AG08395 (cell line): Measurements from ENCODE around the gene ABCA13.

Experiments
- DNase-seq: peaks from one replicate; pipeline ENCODE4 v3.0.0; 2012; ENCODE audit warnings: mixed read lengths, low spot score

ABCA13 gene

DNA sequence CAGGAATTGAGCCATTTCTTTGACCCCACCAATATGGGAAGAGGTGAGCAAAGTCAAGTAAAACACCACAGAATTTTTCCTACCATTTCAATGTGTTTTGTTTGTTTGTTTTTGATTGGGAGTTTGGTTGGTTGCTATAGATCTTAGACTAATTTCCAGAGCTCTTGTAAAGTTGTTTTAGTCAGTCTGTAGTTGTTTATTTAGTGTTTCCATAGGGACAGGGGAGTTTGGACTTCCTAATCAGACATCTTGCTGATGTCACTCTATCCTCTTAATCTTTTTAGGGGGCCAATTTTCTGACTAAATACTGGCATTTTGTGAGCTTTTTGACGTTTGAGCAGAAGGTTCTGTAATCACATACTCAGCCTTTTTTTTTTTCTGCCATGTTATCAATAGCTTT lies 266.9 kb downstream of the ABCA13 start:
- no peak for DNase-seq

DNA sequence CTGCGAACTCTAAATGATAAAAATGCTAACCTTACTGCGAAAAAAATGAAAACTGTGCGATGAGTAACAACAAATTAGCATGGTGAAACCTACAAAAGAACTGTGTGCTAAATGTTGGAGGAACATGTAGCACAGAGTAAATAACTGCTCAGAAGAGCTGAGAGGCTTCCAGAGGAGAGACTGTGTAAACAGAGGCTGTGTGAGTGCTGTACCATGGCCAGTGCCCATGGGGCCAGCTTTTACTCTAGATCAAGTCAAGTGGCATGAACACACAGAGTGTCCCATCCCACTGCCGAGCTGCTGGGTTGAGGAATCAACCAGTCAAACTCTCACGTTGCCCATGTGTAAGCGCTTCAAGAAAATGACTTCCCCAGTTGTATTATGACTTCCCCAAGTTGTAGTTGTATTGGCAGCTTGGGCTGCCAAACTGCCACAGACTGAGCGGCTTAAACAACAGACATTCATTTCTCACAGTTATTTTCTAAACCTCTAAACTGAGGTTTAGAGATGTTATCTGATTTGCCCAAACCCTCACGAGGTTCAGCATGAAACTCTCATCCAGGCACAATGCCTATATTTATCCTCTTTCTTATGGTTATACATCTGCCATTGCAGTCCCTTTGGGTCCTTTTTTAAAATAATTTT lies 270.7 kb downstream of the ABCA13 start:
- no peak for DNase-seq

DNA sequence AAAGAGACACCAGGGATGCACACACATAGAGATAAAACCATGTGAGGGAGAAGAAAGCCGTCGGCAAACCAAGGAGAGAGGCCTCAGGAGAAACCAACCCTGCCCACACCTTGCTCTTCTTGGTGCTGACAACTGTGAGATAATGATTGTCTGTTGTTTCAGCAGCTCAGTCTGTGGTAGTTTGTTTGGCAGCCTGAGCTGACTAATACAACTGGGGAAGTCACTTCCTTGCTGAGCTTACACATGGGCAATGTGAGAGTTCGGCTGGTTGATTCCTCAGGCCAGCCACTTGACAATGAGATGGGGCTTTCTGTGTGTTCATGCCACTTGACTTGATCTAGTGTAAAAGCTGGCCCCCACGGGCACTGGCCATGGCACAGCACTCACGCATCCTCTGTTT lies 271.8 kb downstream of the ABCA13 start:
- DNase-seq = no peak

DNA sequence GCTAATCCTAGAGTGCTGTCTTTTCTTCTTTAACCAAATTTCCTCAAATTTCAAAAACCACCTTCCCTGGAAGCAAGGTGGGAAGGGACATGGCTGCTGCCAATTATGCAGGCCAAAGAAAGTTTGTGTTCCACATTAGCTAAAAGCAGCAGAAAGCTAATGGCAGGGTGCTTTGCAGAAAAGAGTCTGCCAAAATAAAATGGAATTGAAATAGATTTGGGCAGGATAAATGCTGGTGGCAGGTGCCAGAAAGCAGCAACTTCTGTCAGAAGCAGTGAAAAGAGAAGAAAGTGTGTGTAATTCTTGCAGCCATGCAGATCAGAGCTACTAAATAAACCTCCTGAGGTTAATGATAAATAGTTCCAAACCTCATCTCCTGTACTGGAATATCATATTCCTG lies 275.5 kb downstream of the ABCA13 start:
- no peak for DNase-seq

DNA sequence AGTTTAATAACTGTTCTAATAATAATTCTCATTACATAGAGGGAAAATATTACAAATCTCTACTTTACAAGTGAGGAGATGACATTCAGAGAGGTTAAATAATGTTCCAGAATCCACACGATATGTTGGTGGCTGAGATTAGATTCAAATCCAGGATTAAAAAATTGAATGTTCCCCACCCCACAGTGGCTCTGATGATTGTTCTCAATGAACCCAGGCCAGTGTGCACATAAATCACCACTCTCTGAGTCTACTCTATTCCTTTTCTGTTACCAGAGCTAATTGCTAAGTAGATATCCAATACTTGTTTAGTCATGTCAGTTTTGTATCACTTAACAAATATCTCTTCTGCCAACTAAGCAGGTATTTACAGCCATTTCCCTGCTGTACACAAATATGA lies 281.0 kb downstream of the ABCA13 start:
- DNase-seq = no peak

DNA sequence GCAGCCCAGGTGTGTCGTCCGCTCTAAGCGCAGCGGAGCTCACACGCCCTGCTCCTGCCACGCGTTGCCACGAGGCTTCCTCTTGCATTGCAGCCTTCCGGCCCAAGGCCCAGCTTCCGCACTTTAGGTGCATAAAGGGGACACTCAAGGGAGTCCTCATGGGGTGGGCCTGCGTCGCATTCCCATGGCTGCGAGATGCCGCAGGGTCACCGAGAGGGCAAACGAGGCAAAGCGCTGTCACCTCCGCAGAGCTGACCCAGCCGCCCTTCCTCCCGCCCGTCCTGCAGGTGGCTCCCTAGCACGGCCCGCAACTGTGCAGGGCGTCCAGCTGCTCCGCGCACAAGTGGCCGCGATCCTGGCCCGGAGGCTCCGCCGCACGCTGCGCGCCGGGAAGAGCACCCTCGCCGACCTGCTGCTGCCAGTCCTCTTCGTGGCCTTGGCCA lies 283.5 kb downstream of the ABCA13 start:
- no peak for DNase-seq

DNA sequence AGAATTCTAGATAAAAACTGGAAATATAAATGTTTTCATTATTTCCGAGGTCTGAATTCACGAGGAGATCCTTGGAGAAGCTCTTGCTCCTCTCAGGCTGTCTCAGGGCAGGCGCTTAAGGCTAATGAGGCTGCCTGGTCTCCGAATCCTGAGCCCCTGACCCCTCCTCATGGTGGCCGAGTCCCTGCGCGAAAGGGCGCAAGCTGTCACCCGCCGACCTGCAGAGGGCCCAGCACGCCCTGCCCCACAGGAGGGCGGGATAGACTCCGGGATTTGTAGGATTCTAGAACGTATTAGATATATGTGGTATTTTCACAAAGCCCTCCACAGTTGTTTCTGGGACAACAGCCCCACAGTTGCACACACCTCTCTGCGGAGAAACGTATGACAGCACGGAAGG lies 284.1 kb downstream of the ABCA13 start:
- no peak for DNase-seq

DNA sequence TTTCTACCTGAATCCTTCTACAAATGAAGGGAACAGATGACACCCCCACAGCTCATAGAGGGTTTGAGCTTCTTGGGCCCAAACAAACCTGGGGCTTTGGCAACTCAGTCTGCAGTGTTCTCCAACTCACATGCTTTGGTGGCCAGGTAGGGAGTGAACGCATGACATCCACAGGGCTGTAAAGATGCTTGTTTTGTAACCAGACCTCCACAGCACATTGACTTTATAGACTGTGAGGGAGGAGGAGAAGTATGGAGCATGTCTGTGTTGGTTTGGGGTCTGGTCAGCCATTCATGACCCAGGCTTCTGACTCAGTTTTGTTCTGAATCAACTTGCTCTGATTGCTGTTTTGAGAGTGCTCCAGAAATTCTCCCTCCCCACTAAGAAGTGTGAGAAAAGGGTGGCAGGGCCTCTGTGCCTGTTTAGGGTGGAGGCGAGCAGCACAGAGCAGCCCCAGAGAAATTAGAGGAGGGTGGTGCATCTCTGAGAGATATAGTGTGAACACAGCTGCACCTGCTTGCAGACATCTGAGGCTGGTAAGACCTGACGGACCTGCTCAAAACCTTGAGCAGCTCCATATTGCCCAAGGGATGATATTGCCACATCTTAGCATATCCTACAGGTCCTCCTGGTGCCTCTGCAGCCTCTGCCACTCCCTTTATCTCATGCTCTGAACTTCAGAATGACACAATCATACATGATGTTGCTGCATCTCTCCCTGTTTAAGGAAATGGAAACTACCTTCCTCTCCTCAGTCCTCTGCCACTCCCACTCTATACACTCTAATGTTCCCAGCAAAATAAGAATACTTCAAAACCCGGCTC lies 287.7 kb downstream of the ABCA13 start:
- DNase-seq = no peak

DNA sequence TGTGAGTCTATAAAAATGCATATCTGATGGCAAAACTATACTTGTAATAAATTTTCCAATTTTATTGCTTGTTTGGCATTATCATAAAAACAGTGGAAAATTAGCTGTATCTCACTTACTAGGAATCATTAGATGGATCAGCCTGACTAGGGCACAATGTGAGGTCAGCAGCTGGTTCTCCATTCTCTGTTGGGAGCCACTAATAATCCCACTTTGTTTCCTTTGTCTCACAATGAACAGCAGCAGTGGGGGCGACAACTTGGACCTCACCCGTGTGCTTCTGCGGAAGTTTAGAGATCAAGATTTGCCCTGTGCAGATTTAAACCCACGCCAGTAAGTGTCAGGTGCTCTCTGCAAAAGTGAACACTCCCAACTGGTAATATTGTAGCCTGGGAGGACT lies 295.5 kb downstream of the ABCA13 start:
- DNase-seq = no peak

DNA sequence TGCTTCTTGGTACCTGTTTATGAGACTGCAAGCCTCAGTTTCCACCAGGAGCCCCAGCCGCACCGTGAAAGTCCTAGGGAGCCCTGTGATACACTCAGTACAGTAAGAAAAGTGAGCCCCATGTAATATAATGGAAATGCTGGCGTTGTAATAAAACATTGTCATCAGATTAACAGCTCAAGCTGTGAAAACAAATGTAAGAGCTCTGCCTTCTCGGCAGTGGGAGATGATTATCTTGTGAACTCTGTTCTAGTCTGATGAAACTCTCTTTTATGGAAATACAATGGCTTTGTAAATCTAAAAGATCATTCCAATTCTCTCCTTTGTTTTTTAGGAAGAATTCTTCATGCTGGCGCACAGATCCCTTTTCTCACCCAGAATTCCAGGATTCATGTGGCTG lies 299.9 kb downstream of the ABCA13 start:
- DNase-seq = no peak

DNA sequence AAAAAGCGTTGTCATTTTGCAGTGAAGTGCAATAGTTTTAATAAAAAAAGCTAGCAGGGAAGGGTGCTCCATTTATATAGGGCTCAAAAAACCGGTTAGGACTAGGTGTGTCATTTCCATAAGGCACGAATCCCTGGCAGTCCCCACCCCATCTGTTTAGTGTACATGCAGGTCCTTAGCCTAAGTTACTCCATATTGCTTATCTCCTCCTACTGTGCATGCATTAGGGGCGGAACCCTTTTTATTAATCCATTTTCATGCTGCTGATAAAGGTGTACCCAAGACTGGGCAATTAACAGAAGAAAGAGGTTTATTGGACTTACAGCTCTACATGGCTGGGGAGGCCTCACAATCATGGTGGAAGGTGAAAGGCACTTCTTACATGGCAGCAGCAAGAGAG lies 301.4 kb downstream of the ABCA13 start:
- no peak for DNase-seq

DNA sequence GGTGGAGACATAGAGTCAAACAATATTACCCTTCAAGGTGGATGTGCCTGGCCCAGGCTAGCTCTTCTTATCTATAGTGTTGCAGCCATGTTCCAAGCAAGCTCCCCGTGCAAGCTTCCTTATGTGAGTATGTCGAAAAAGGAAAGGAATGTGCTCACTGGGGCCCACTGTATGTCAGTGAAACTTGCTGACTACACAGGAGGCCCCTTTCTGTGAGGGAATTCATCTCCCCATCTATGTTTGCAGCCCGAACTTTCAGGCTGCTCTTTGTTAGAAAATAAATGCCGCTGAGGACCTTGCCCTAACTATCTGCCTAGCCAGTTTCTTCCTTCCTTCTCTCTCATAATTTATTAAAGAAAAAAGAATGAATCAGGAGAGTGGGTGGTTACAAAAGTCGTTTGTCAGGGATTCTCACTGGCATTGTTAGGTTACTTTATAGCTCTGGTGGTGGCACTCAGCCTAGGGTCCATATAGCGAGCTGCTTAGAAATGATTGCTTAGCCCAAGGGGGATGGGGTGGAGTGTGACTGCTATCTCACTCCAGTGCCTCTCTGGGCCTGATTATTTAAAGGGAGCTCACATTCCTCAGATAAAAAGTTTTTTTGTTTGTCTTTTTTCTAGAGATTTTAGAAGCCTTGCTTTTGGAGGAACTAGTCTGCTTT lies 302.1 kb downstream of the ABCA13 start:
- DNase-seq = no peak

DNA sequence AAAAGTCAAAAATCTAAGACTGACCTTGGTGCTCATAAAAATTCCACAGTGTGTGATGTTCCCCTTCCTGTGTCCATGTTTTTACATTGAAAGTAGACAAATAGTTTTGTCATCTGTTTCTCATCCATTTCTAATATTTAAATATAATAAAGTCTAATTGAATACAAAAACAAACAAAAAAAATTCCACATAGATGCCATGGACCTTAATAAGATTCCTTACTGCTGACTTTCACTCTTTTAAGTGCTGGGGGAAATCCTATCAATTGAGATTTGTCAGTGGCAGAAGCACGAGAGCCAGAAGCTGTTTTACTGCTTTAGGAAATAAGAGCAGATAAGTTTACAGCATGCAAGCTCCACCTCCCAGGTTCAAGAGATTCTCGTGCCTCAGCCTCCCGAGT lies 310.0 kb downstream of the ABCA13 start:
- no peak for DNase-seq

DNA sequence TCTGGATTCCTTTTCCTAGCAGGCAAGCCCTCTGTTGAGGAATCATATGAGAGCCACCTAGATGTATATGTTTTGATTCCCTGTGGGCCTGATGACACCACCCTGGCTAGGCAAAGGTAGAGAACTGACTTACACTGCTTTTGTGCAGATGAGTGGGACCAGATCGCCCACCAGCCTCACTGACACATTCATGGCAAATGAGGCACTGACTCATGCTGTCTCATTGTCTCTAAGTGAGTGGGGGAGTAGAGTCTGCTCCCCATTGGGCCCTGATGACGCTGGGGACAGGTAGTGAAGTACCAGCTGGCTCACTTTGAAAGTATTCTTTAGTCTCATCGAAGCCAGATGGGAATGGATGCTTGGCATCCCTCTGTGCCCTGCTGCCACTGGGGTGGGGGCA lies 326.3 kb downstream of the ABCA13 start:
- no peak for DNase-seq

DNA sequence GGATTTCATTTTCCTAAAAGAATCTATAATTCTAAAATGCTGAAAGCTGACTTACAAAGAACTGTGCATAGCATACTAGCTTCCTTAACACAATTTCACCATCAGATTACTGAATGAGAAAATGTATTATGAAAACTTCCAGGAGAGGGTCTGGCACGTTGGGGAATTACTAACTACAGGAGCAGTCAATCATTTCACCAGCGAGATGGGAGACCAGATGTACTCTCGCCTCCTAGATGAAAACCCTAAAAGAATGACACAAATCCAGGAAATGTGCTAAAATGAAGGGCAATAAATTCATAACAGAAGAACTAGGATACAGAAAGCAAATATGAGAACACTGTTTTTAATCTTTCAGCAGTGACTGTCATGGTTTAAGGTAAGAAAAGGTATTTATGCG lies 330.8 kb downstream of the ABCA13 start:
- DNase-seq = no peak

DNA sequence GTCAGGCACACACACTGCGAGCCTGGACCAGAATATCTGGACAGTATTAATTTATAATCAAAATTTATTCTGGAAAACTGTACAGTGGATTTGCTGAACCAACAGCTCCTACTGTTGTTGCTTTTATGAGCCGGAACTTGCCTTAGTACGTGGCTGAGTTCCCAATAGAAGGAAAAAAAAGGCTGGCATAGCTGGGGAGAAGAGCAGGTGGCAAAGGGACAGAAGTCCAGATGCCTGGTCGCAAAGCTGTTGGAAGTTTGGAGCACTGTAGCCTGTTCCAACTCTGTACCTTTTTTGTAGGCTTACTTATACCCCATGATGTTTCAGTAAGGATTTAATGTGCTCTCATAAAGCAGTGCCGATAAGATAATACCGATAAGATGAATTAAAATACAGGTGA lies 333.8 kb downstream of the ABCA13 start:
- DNase-seq = no peak

DNA sequence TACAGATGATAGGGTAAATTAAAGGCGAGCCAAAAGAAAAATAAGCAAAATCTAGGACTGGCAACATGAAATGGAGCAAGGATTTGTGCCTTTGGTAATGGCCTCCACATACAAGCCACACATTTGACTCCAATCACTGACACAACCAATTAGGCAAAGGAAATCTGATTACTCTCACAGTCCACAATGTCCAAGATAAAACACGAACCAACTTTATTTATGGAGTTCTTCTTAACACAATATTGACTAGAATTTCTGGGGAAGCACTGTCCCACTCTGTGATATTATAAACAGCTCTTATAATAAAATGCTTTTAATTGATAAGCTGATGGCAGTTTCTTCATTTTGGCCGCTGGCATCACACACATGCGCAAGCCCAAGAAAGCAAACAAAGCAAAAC lies 334.2 kb downstream of the ABCA13 start:
- no peak for DNase-seq

DNA sequence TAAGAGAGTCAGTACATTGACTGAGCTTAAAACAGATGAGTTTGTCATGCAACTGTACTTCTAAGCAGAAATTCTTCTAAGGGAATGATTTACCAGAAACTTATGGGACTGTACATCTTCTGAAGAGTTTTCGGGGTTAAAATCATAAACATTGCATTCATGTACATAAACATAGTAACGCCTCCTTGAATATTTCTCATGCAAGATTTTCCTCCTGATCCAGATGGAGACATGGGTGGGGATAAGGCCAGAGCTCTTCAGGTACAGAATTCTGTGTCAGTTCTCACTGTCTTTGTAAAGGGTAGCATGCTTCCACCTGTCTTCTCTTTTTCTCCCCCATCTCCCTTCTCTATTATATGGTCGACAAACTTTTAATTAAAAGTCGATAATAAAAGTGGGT lies 335.3 kb downstream of the ABCA13 start:
- no peak for DNase-seq

DNA sequence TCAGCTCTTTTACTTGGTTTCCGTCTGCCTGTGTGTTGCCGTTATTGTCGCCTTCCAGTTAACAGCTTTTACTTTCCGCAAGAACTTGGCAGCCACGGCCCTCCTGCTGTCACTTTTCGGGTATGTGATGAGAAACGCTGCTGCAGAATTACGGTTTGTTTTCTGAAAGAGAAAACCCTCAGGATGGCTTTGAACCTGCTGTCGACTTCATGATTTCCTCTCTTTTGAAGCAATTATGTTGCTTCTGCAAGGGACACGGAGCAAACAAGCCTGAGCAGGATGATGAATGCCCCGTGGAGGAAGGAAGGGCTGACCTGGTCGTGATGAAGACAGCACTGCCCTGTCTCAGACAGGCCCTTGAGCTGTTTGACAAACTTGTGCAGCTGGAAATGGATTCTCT lies 339.8 kb downstream of the ABCA13 start:
- no peak for DNase-seq

DNA sequence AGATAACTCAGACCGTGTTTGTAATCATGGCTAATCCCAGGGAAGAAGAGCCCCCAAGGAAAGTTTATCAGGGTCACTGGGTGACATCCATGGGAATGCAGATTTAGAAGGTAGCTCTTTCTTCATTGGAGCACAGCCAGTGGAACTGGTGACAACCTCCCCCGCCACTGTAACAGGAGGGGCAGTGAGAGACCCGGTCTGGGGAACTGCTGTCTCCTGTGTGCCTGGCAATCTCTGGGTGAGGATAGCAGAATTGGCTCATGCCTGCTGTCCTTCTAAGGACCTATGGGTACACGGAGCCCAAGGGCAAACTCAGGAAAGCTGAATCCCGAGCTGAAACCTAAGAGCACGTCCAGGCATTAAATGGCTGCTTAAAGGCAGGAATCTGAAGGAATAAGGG lies 341.6 kb downstream of the ABCA13 start:
- no peak for DNase-seq

DNA sequence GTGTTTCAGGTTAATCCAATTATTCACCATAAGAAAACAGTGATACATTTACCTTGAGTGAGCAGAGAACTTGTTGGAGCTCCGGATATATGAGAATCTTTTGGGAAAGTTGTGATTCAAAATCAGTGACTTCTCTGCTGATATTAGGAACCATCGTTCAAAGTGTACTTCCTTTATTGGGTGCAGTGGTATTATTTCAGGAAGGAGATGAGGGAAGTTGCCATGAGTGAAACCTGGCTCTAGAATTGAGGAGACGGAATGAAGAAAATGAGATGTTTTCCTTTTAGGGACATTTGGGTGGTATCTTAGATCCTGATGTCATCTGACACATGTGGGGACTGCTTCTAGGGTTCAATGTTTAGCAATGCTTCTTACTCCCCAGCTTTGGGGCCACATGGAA lies 343.9 kb downstream of the ABCA13 start:
- no peak for DNase-seq

DNA sequence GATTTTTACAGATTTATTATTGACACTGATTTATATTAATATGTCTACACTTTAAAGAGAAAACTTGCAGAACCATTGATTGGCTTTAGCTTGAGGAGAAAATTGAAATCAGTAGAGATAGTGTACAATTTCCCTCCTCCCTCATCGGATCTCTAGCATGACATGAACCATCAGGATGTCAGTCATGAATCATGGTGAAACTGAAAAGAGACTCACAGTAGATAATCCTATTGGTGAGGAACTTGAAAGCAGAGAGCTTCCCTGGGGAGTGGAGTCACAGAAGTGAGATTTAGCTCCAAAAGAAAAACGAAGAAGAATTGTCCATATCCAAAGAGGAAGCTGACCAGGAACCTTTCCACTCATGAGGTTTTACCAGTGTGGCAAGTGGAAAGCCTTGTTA lies 346.8 kb downstream of the ABCA13 start:
- DNase-seq = no peak

DNA sequence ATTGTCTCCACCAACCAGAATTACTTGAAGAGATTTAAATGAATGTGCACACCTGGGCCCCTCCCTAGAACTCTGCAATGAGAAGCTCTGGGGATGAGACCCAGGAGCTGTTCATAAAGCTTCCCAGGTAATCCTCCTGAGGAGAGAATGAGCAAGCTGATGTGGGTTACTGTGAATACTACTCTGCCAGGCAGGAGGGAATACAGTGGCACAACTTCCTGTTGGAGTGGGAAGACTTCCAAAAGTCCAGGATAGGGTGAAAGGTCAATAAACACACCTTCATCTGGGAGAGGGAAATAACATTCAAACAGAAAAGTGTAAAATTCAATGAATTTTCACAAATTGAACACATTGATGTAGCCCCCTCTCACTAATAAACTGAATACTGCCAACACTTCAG lies 351.4 kb downstream of the ABCA13 start:
- no peak for DNase-seq
